Liver (tissue), 3 donors: ENCODE measurements around the gene DDIT4.

Source experiments
- CTCF ChIP-seq: fragments of 150-350 bp; IDR thresholded peaks from 2 replicates; pipeline ENCODE4 v1.5.1; 2017; ENCODE audit warnings: improper control_type of control experiment, low read depth, low read length; ENCODE audit not compliant: missing input control
- HNF4G ChIP-seq: IDR thresholded peaks from 2 replicates; pipeline ENCODE4 v1.6.1; 2016; ENCODE audit warnings: antibody characterized with exemption
- donor health status: healthy.
- donor health status: healthy.

- TF ChIP-seq CTCF (no peak), HNF4G (no peak)
Observed at GRCh38 chr10:72251635-72252034, 22.1 kb upstream of the DDIT4 start.
